ENCODE measurements around the gene TAB2. TPM values are rescaled to one million over a fixed set of nuclear protein-coding genes. Genes with fewer than 3 reads are reported as not detected.
"Not testable (repeated sequence)": the region's sequence is repeated elsewhere in the genome, so short reads cannot be mapped to it uniquely, and the experiment has no call there.

The TAB2 gene
- total RNA-seq, 3 donors from 2014 or later: 57.1 to 124 (median 70.2) TPM

DNA sequence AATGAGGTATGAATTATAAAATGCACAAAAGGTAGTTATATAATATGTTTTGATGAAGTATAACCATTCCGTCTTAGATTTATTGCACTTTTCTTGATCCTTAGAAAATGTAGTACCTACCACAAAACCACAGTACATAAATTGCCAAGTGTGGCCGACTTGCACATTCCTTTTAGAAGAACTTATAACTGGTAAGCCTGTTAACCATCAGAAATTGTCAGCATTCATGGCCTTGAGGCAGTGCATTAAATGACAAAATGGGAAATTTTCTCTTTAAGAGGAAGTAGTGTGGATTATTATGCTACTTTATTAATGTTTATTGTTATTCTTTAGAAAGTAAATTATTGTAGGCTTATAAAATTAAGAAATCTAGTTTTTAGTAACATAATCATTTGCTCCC lies 29.6 kb downstream of the TAB2 start:
- Histone ChIP-seq H3K36me3 (ENCODE audit: low read depth) (no peaks in the 10 kb centered on the region), H3K4me1 (ENCODE audit: low read depth) (no peaks in the 10 kb centered on the region), H3K4me3 (no peak overlapping the region), H3K9me3 (no peaks in the 10 kb centered on the region)
- TF ChIP-seq, protein P1, sequence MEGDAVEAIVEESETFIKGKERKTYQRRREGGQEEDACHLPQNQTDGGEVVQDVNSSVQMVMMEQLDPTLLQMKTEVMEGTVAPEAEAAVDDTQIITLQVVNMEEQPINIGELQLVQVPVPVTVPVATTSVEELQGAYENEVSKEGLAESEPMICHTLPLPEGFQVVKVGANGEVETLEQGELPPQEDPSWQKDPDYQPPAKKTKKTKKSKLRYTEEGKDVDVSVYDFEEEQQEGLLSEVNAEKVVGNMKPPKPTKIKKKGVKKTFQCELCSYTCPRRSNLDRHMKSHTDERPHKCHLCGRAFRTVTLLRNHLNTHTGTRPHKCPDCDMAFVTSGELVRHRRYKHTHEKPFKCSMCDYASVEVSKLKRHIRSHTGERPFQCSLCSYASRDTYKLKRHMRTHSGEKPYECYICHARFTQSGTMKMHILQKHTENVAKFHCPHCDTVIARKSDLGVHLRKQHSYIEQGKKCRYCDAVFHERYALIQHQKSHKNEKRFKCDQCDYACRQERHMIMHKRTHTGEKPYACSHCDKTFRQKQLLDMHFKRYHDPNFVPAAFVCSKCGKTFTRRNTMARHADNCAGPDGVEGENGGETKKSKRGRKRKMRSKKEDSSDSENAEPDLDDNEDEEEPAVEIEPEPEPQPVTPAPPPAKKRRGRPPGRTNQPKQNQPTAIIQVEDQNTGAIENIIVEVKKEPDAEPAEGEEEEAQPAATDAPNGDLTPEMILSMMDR (IDR thresholded peaks at IDR 0.05): no peak
- ATAC-seq (no peak), DNase-seq (no peak)
- intact Hi-C loops (cut with DNase I, micrococcal nuclease): no loop called here

DNA sequence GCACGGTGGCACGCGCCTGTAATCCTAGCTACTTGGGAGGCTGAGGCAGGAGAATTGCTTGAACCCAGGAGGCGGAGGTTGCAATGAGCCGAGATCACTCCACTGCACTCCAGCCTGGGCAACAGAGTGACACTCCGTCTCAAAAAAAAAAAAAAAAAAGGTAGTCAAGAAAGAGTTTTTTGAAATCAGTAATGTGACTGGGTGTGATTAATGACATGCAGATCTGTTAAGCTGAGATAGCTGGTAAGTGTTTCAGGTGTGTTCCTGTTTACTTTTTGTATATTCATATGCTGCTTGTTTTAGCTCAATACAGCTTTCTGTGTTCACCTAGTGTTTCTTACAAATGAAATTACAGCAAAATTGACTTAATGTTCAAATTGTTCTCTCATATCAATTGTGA lies 31.8 kb downstream of the TAB2 start:
- H3K4me3 ChIP-seq; ATAC-seq; H3K4me1 ChIP-seq (ENCODE audit: low read depth); H3K36me3 ChIP-seq (ENCODE audit: low read depth); DNase-seq; H3K9me3 ChIP-seq; intact Hi-C loops (cut with DNase I, micrococcal nuclease): not testable (repeated sequence)

DNA sequence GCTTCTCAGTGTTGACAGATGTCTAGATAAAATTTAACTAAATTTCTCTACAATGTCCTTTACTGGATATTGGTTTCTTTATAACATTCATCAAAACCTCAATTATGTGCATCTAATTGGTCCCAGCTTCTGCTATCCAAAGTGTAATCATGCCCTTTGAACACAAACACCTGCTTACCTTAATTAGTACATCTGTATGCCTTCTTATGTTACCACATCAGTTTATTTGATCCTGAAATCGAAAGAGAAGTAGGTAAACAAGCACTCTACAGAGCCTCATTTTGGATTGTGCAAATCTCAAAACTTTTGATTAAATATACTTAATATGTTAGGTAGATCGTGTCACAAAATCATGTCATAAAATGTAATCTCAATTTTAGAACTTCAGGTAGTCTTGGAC lies 36.5 kb downstream of the TAB2 start:
- TF ChIP-seq, protein P1 (IDR thresholded peaks at IDR 0.05): no peak
- ATAC-seq: peak; percentile 70
- intact Hi-C loops (cut with DNase I, micrococcal nuclease): no loop called here
- no peak overlapping the region for H3K4me3 ChIP-seq
- no peaks in the 10 kb centered on the region for H3K9me3 ChIP-seq
- peaks cover 8% of the 10 kb centered on the region for H3K4me1 ChIP-seq (ENCODE audit: low read depth)
- no peak for DNase-seq
- H3K36me3 ChIP-seq (ENCODE audit: low read depth): no peaks in the 10 kb centered on the region

DNA sequence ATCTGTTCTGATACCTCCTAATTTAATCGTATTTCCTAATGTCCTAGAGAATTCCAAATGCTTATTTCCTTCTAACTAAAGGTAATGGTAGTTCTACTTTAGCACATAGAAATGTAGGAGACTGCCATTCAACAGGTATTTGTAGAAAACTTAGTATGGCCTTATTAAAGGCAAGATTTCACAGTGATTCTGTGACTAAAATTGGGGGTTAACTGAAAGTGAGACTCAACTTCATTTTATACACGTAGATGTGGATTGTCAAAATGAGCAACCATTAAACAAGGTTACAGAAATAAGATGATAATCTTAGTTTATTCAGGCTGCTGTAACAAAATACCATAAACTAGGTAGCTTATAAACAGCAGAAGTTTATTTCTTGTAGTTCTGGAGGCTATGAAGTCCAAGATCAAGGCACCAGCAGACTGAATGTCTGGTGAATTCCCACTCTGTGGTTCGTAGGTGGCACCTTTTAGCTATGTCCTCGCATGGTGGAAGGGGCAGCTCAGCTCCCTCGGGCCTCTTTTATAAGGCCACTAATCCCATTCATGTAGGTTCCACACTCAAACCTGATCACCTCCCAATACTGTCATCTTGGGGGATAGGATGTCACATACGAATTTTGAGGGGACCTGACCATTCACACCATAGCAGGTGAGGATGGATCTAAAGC lies 38.7 kb downstream of the TAB2 start:
- H3K36me3 ChIP-seq (ENCODE audit: low read depth): no peaks in the 10 kb centered on the region
- ATAC-seq (no peak), DNase-seq (no peak)
- no peaks in the 10 kb centered on the region for H3K9me3 ChIP-seq
- TF ChIP-seq, protein P1 (IDR thresholded peaks at IDR 0.05): no peak
- peaks cover 8% of the 10 kb centered on the region for H3K4me1 ChIP-seq (ENCODE audit: low read depth)
- H3K4me3 ChIP-seq: no peak overlapping the region
- intact Hi-C loops (cut with DNase I, micrococcal nuclease): no loop called here

DNA sequence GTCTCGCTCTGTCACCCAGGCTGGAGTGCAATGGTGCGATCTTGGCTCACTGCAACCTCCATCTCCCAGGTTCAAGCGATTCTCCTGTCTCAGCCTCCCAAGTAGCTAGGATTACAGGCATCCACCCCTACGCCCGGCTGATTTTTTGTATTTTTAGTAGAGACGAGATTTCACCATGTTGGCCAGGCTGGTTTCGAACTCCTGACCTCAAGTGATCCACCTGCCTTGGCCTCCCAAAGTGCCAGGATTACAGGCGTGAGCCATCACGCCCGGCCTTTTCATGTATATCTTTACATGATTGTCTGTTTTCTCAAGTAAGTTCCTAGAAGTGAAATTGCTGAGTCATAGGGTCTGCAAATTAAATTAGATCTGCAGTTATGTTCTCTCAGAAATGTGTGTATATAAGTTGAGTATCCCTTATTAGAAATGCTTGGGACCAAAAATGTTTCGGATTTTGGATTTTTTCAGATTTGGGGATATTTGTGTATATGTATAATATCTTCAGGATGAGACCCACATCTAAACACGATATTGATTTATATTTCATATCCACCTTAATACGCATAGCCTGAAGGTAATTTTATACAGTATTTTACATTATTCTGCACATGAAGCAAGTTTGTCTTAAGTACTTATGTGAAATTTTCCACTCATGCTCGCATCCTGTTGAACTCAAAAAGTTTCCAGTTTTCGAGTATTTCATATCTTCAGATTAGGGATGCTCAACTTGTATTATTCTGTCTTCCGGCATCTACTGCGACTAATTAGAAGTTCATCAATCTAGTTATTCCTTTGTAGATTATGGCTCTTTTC lies 40.4 kb downstream of the TAB2 start:
- Histone ChIP-seq H3K4me3 (no peak overlapping the region), H3K9me3 (no peaks in the 10 kb centered on the region), H3K4me1 (ENCODE audit: low read depth) (peaks cover 8% of the 10 kb centered on the region), H3K36me3 (ENCODE audit: low read depth) (no peaks in the 10 kb centered on the region)
- DNase-seq (no peak), ATAC-seq (no peak)
- intact Hi-C loops (cut with DNase I, micrococcal nuclease): no loop called here
- TF ChIP-seq, protein P1 (IDR thresholded peaks at IDR 0.05): no peak

DNA sequence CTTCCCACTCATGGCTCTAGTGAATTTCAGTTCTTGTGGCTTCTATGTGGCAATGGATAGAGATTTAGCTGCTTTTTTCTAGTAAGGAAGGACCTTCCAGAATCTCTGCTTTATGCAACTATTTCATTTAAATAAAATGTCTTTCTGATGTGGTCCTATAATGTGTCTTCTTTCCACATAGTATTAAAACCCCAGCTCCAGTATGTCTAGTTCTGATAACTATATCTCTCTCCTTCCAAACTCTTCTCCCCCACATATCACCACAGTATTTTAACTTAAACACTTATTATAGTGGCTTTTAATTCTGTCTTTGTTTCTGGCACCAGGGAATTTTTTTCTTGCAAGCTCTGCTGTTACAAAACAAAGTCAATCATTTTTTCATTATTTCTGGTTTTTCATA lies 41.9 kb downstream of the TAB2 start:
- Histone ChIP-seq H3K36me3 (ENCODE audit: low read depth) (no peaks in the 10 kb centered on the region), H3K4me3 (no peak overlapping the region), H3K9me3 (no peaks in the 10 kb centered on the region), H3K4me1 (ENCODE audit: low read depth) (peaks cover 5% of the 10 kb centered on the region)
- ATAC-seq: no peak
- no peak for DNase-seq
- intact Hi-C loops (cut with DNase I, micrococcal nuclease): no loop called here
- TF ChIP-seq, protein P1 (IDR thresholded peaks at IDR 0.05): no peak

All from mucosa of descending colon (tissue), 3 donors.